ENCODE measurements around the gene C1orf210.

C1orf210 gene

GRCh38 chr1:43279666-43280065 lies 5.7 kb downstream of the C1orf210 start:
- no peak overlapping the region for H3K4me3 ChIP-seq (ENCODE audit: low read depth, low read length)
- no peak for TF ChIP-seq CTCF (IDR thresholded peaks at IDR 0.05; ENCODE audit: control insufficient read depth, extremely low read depth, insufficient read depth)
- no peak for DNase-seq (ENCODE audit: low read depth)

- no peak for DNase-seq (ENCODE audit: low read depth)
- TF ChIP-seq CTCF (IDR thresholded peaks at IDR 0.05; ENCODE audit: control insufficient read depth, extremely low read depth, insufficient read depth), result no peak
- no peak overlapping the region for H3K4me3 ChIP-seq (ENCODE audit: low read depth, low read length)
Measured at GRCh38 chr1:43279161-43279560, 6.2 kb downstream of the C1orf210 start.

- TF ChIP-seq CTCF (IDR thresholded peaks at IDR 0.05; ENCODE audit: control insufficient read depth, extremely low read depth, insufficient read depth), result no peak
- H3K4me3 ChIP-seq (ENCODE audit: low read depth, low read length), result no peak overlapping the region
- DNase-seq (ENCODE audit: low read depth), result no peak
Measured at GRCh38 chr1:43277116-43277876, 8.1 kb downstream of the C1orf210 start.

- no peak for TF ChIP-seq CTCF (IDR thresholded peaks at IDR 0.05; ENCODE audit: control insufficient read depth, extremely low read depth, insufficient read depth)
- no peak overlapping the region for H3K4me3 ChIP-seq (ENCODE audit: low read depth, low read length)
- DNase-seq (ENCODE audit: low read depth), result no peak
Measured at GRCh38 chr1:43276673-43277072, 8.7 kb downstream of the C1orf210 start.

GRCh38 chr1:43275826-43276620 lies 9.4 kb downstream of the C1orf210 start:
- H3K4me3 ChIP-seq (ENCODE audit: low read depth, low read length), result no peak overlapping the region
- no peak for DNase-seq (ENCODE audit: low read depth)
- TF ChIP-seq CTCF (IDR thresholded peaks at IDR 0.05; ENCODE audit: control insufficient read depth, extremely low read depth, insufficient read depth), result no peak

- H3K4me3 ChIP-seq (ENCODE audit: low read depth, low read length), result no peak overlapping the region
Measured at GRCh38 chr1:43274804-43275180, 10.6 kb downstream of the C1orf210 start.

More at GRCh38 chr1:43274804-43275180, 10.6 kb downstream of the C1orf210 start:
- no peak for DNase-seq (ENCODE audit: low read depth)
- no peak for TF ChIP-seq CTCF (IDR thresholded peaks at IDR 0.05; ENCODE audit: control insufficient read depth, extremely low read depth, insufficient read depth)
